Pancreas (tissue), 10 donors: Measurements from ENCODE around the gene IL36RN. TPM values are rescaled to one million over a fixed set of nuclear protein-coding genes. Genes with fewer than 3 reads are reported as not detected.

Source experiments
- ATAC-seq, 4 donors: fragments of 200-7000 bp; cut with Tn5 transposase; one replicate each; pipeline versions ENCODE4 v1.8.0 to v1.9.1; 2020; ENCODE audit warnings: mild to moderate bottlenecking in 4 of 4, moderate library complexity in 4 of 4
- DNase-seq, 6 donors: peaks; one replicate each; pipeline ENCODE4 v3.0.0-alpha.2; 2020
- FAIRE-seq: peaks from 2 replicates; lab custom pipeline; 2012; peaks lifted over from hg19 to GRCh38; lab: Jason Lieb, UNC
- H3K27ac ChIP-seq, 4 donors: fragments of 200-600 bp; sonication (generic); 1 replicate in 3 of 4; 2 replicates in 1 of 4; pipeline versions ENCODE4 v1.5.0 to v1.8.0; 2020
- H3K27me3 ChIP-seq, 4 donors: fragments of 200-600 bp; one replicate each; pipeline ENCODE4 v1.8.0; 2021
- H3K36me3 ChIP-seq, 3 donors: fragments of 200-600 bp; sonication (generic) in 1 of 3; one replicate each; pipeline versions ENCODE4 v1.5.0 to v1.8.0; 2020 to 2021
- H3K4me1 ChIP-seq, 3 donors: fragments of 200-600 bp; one replicate each; pipeline ENCODE4 v1.8.0; 2021
- H3K4me3 ChIP-seq, 4 donors: fragments of 200-600 bp; sonication (generic) in 2 of 4; one replicate each; pipeline versions ENCODE4 v1.5.0 to v1.8.0; 2020 to 2021
- H3K9me3 ChIP-seq, 4 donors: fragments of 200-600 bp; one replicate each; pipeline ENCODE4 v1.8.0; 2021
- WGBS, 2 donors: extraction: QIAGEN DNeasy Blood & Tissue Kit; methylation state at CpG; one replicate each; pipeline ENCODE4 v1.1.7; 2013; 5-methylcytosine and 5-hydroxymethylcytosine counted together
- intact Hi-C, 3 donors: fragments of 100-400 bp; cut with DNase I; formaldehyde crosslinking; loops; one replicate each; pipeline versions ENCODE4 v1.11.1 to v1.14.2; 2022
- polyA plus RNA-seq, 2 donors: library from polyadenylated mRNA; stranded (reverse); fragments of 200-250 nt; gene quantifications; one replicate each; pipeline ENCODE4 v1.2.3, GENCODE V29; 2013
- total RNA-seq, 6 donors: library from RNA; stranded (reverse); fragmentation: NEBNext Ultra II Directional in 4 of 6; extraction: Animal tissue kit (Norgen Biotek cat#: 25700) in 4 of 6; gene quantifications; one replicate each; pipeline versions ENCODE4 v1.2.1 to v1.2.4, GENCODE V29; 2021 to 2023
- TF ChIP-seq, protein P1 (sequence below), 4 donors: fragments of 200-600 bp; sonication (generic) in 3 of 4; IDR thresholded peaks; one replicate each; pipeline versions ENCODE4 v1.5.0 to v1.8.0; 2021; ENCODE audit warnings: antibody characterized with exemption in 4 of 4
- donor health status: healthy with polysubstance abuse.
- donor health status: DM: no; HTN: no; CAD: no; lungs with moderate emphysema.
- donor health status: DM: no; HTN: no; CAD: no.
- donor health status: control.
- donor health status: control.
- donor health status: Bipolar disorder and iron deficiency.
- donor health status: DM: yes; HTN: yes; CAD: no.
- donor health status: DM: no; HTN: no; CAD: no.
- donor health status: DM: no; HTN: no; CAD: no.
- donor health status: DM: yes; HTN: yes; CAD: no.

The IL36RN gene
- total and polyA plus RNA-seq, 8 donors, result not detected

GRCh38 chr2:113105047-113105785 lies 46.2 kb downstream of the IL36RN start:
- no peak for DNase-seq
- no peaks in the 10 kb centered on the region for H3K36me3 ChIP-seq
- intact Hi-C loops, result no loop called here
- H3K9me3 ChIP-seq, result no peaks in the 10 kb centered on the region
- no peak overlapping the region for H3K4me3 ChIP-seq
- no peaks in the 10 kb centered on the region for H3K4me1 ChIP-seq
- no peak for ATAC-seq
- 65 to 67% methylated on average over 6 of the region's 6 CpGs for WGBS, 2 donors
- no peaks in the 10 kb centered on the region for H3K27me3 ChIP-seq
- TF ChIP-seq, protein P1, sequence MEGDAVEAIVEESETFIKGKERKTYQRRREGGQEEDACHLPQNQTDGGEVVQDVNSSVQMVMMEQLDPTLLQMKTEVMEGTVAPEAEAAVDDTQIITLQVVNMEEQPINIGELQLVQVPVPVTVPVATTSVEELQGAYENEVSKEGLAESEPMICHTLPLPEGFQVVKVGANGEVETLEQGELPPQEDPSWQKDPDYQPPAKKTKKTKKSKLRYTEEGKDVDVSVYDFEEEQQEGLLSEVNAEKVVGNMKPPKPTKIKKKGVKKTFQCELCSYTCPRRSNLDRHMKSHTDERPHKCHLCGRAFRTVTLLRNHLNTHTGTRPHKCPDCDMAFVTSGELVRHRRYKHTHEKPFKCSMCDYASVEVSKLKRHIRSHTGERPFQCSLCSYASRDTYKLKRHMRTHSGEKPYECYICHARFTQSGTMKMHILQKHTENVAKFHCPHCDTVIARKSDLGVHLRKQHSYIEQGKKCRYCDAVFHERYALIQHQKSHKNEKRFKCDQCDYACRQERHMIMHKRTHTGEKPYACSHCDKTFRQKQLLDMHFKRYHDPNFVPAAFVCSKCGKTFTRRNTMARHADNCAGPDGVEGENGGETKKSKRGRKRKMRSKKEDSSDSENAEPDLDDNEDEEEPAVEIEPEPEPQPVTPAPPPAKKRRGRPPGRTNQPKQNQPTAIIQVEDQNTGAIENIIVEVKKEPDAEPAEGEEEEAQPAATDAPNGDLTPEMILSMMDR (IDR thresholded peaks at IDR 0.05), result no peak
- no peak for FAIRE-seq
- H3K27ac ChIP-seq, result no peak overlapping the region

- DNase-seq, result no peak
- Histone ChIP-seq H3K9me3 (no peaks in the 10 kb centered on the region), H3K27me3 (no peaks in the 10 kb centered on the region), H3K27ac (no peak overlapping the region), H3K4me1 (no peaks in the 10 kb centered on the region), H3K4me3 (no peak overlapping the region), H3K36me3 (no peaks in the 10 kb centered on the region)
- 69 to 70% methylated on average over 3 of the region's 3 CpGs for WGBS, 2 donors
- intact Hi-C loops, result no loop called here
- ATAC-seq, result peak in 1 of 4 donors; percentile 48
- no peak for FAIRE-seq
- TF ChIP-seq, protein P1 (IDR thresholded peaks at IDR 0.05), result no peak
These were observed 52.1 kb downstream of the IL36RN start for GRCh38 chr2:113111121-113111520.

GRCh38 chr2:113111823-113112287 lies 52.9 kb downstream of the IL36RN start:
- TF ChIP-seq, protein P1 (IDR thresholded peaks at IDR 0.05), result no peak
- intact Hi-C loops, result no loop called here
- Histone ChIP-seq H3K36me3 (no peaks in the 10 kb centered on the region), H3K4me3 (no peak overlapping the region), H3K27me3 (no peaks in the 10 kb centered on the region), H3K27ac (no peak overlapping the region), H3K4me1 (no peaks in the 10 kb centered on the region), H3K9me3 (no peaks in the 10 kb centered on the region)
- WGBS, 2 donors, result 73 to 79% methylated on average over 6 of the region's 6 CpGs
- FAIRE-seq, result no peak
- no peak for DNase-seq
- peak in 2 of 4 donors; percentile 44 to 54 for ATAC-seq

- Histone ChIP-seq H3K27me3 (no peaks in the 10 kb centered on the region), H3K9me3 (no peaks in the 10 kb centered on the region), H3K4me1 (no peaks in the 10 kb centered on the region), H3K4me3 (no peak overlapping the region), H3K27ac (no peak overlapping the region), H3K36me3 (no peaks in the 10 kb centered on the region)
- 74 to 87% methylated on average over 8 of the region's 8 CpGs for WGBS, 2 donors
- ATAC-seq (no peak), DNase-seq (no peak), FAIRE-seq (no peak)
- TF ChIP-seq, protein P1 (IDR thresholded peaks at IDR 0.05), result no peak
- intact Hi-C loops, result no loop called here
These were observed 53.4 kb downstream of the IL36RN start for GRCh38 chr2:113112441-113112840.

GRCh38 chr2:113112871-113113270 lies 53.9 kb downstream of the IL36RN start:
- Histone ChIP-seq H3K4me1 (no peaks in the 10 kb centered on the region), H3K27ac (no peak overlapping the region), H3K27me3 (no peaks in the 10 kb centered on the region), H3K36me3 (no peaks in the 10 kb centered on the region), H3K9me3 (no peaks in the 10 kb centered on the region), H3K4me3 (no peak overlapping the region)
- DNase-seq (no peak), ATAC-seq (no peak), FAIRE-seq (no peak)
- intact Hi-C loops, result no loop called here
- WGBS, 2 donors, result 79 to 81% methylated on average over 6 of the region's 6 CpGs
- TF ChIP-seq, protein P1 (IDR thresholded peaks at IDR 0.05), result no peak
